ENCODE data around the gene PTPRG.

DNA sequence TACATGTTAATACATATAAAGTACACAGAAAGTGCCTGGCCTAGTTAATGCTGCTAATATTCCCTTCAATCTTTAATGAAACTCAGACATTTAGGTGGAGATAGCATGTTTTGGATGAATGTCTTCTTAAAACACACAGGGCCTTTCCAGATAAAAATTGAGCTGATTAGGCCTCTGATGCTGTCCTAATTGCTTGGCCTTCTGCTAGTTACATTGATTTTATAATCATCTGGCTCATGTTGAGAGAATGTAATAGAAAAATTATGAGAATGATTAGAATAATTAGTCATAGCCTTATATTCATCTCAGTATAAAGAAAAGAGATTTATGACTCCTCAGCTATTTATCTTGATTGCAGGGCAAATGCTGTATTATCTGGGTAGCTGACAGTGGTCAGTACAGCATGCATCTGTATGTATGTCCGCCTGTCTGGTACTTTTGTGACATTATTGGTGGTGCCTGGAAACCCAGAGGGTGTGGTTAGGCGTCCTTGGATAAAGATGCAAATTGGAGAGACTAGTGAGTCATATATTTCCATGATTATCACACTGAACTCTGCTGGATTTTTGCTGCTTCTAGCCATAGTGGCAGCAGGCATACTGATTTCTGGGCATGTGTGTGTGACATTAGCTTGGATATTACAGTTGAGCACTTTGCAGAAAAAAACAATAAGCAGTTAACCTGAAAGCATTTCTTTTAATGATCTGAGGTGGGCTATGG lies 691.2 kb downstream of the PTPRG start:
- TF ChIP-seq, protein P1, sequence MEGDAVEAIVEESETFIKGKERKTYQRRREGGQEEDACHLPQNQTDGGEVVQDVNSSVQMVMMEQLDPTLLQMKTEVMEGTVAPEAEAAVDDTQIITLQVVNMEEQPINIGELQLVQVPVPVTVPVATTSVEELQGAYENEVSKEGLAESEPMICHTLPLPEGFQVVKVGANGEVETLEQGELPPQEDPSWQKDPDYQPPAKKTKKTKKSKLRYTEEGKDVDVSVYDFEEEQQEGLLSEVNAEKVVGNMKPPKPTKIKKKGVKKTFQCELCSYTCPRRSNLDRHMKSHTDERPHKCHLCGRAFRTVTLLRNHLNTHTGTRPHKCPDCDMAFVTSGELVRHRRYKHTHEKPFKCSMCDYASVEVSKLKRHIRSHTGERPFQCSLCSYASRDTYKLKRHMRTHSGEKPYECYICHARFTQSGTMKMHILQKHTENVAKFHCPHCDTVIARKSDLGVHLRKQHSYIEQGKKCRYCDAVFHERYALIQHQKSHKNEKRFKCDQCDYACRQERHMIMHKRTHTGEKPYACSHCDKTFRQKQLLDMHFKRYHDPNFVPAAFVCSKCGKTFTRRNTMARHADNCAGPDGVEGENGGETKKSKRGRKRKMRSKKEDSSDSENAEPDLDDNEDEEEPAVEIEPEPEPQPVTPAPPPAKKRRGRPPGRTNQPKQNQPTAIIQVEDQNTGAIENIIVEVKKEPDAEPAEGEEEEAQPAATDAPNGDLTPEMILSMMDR (IDR thresholded peaks at IDR 0.05; ENCODE audit: low read depth, low read length), result no peak
- TF ChIP-seq EZH2phosphoT487 (IDR thresholded peaks at IDR 0.05; ENCODE audit: low read depth), result no peak

Data from OCI-LY3 (cell line).